ENCODE data around the gene PLEKHH1. TPM values are rescaled to one million over a fixed set of nuclear protein-coding genes. Genes with fewer than 3 reads are reported as not detected.

Gene PLEKHH1
- total RNA-seq, 2 experiments from 2014 or later = 4.8 to 6.7 TPM

- Mint-ChIP-seq H3K4me3 (no peak overlapping the region), H3K27ac (no peak overlapping the region), H3K27me3 (no peaks in the 10 kb centered on the region), H3K36me3 (ENCODE audit: low read depth) (no peaks in the 10 kb centered on the region), H3K4me1 (ENCODE audit: low read depth) (peaks cover 3% of the 10 kb centered on the region), H3K9me3 (no peaks in the 10 kb centered on the region)
- ATAC-seq = no peak
- intact Hi-C loops (cut with micrococcal nuclease) = loop anchor here (5.0 kb wide), 1 partner anchor 42 kb away; no protein-coding TSS in a partner anchor
- POLR2A ChIA-PET = no interaction called here
- no peak for TF ChIP-seq CTCF (IDR thresholded peaks at IDR 0.05)
- no peak for DNase-seq
- CTCF ChIA-PET = interaction anchor here (1.6 to 6.9 kb wide), 7 partner anchors 12 to 148 kb away, joined by 9 to 199 read pairs (median 29); no protein-coding TSS in a partner anchor
These were observed 36.0 kb downstream of the PLEKHH1 start for GRCh38 chr14:67569011-67569650.

GRCh38 chr14:67569651-67570290, 36.7 kb downstream of the PLEKHH1 start:
- ATAC-seq = no peak
- Mint-ChIP-seq H3K27me3 (no peaks in the 10 kb centered on the region), H3K27ac (no peak overlapping the region), H3K4me1 (ENCODE audit: low read depth) (peaks cover 3% of the 10 kb centered on the region), H3K36me3 (ENCODE audit: low read depth) (no peaks in the 10 kb centered on the region), H3K4me3 (no peak overlapping the region), H3K9me3 (no peaks in the 10 kb centered on the region)
- POLR2A ChIA-PET = interaction anchor here (2.2 kb wide), 1 partner anchor 43 kb away, joined by 5 read pairs; no protein-coding TSS in a partner anchor
- intact Hi-C loops (cut with micrococcal nuclease) = loop anchor here (1.0 to 5.0 kb wide), 2 partner anchors 42 to 142 kb away; no protein-coding TSS in a partner anchor
- CTCF ChIA-PET = interaction anchor here (0.8 to 6.9 kb wide), 16 partner anchors 11 to 149 kb away, joined by 3 to 199 read pairs (median 22); partner anchors contain the start of genes PLEKHH1 and TMEM229B
- no peak for DNase-seq
- TF ChIP-seq CTCF (IDR thresholded peaks at IDR 0.05) = no peak

GRCh38 chr14:67570453-67570852, 37.4 kb downstream of the PLEKHH1 start:
- no peaks in the 10 kb centered on the region for H3K9me3 Mint-ChIP-seq
- no peak overlapping the region for H3K27ac Mint-ChIP-seq
- DNase-seq = no peak
- H3K4me1 Mint-ChIP-seq (ENCODE audit: low read depth) = peaks cover 3% of the 10 kb centered on the region
- no peaks in the 10 kb centered on the region for H3K36me3 Mint-ChIP-seq (ENCODE audit: low read depth)
- ChIA-PET POLR2A (interaction anchor here (0.9 to 2.2 kb wide), 2 partner anchors 44 to 82 kb away, joined by 3 to 5 read pairs; partner anchors contain the start of gene TMEM229B), CTCF (interaction anchor here (0.8 to 6.9 kb wide), 35 partner anchors 8 to 184 kb away, joined by 3 to 199 read pairs (median 8); partner anchors contain the start of genes PLEKHH1, RDH12 and TMEM229B)
- ATAC-seq = no peak
- H3K4me3 Mint-ChIP-seq = no peak overlapping the region
- no peak for TF ChIP-seq CTCF (IDR thresholded peaks at IDR 0.05)
- intact Hi-C loops (cut with micrococcal nuclease) = loop anchor here (1.0 kb wide), 1 partner anchor 143 kb away; no protein-coding TSS in a partner anchor
- no peaks in the 10 kb centered on the region for H3K27me3 Mint-ChIP-seq

GRCh38 chr14:67571275-67571990, 38.3 kb downstream of the PLEKHH1 start:
- peak; percentile 96 for ATAC-seq
- ChIA-PET POLR2A (interaction anchor here (0.6 to 2.2 kb wide), 5 partner anchors 17 to 147 kb away, joined by 3 to 5 read pairs (median 3); partner anchors contain the start of gene TMEM229B), CTCF (interaction anchor here (0.6 to 6.9 kb wide), 68 partner anchors 9 to 202 kb away, joined by 3 to 199 read pairs (median 5); partner anchors contain the start of genes PIGH, PLEK2, PLEKHH1 and RDH12)
- no peaks in the 10 kb centered on the region for H3K27me3 Mint-ChIP-seq
- no peak overlapping the region for H3K27ac Mint-ChIP-seq
- H3K9me3 Mint-ChIP-seq = no peaks in the 10 kb centered on the region
- no peaks in the 10 kb centered on the region for H3K36me3 Mint-ChIP-seq (ENCODE audit: low read depth)
- intact Hi-C loops (cut with micrococcal nuclease) = no loop called here
- DNase-seq = peak; percentile 84
- peak; percentile 83 for TF ChIP-seq CTCF (IDR thresholded peaks at IDR 0.05)
- H3K4me3 Mint-ChIP-seq = no peak overlapping the region
- peaks cover 3% of the 10 kb centered on the region for H3K4me1 Mint-ChIP-seq (ENCODE audit: low read depth)
